ENCODE data around the gene SPATC1L.

DNA sequence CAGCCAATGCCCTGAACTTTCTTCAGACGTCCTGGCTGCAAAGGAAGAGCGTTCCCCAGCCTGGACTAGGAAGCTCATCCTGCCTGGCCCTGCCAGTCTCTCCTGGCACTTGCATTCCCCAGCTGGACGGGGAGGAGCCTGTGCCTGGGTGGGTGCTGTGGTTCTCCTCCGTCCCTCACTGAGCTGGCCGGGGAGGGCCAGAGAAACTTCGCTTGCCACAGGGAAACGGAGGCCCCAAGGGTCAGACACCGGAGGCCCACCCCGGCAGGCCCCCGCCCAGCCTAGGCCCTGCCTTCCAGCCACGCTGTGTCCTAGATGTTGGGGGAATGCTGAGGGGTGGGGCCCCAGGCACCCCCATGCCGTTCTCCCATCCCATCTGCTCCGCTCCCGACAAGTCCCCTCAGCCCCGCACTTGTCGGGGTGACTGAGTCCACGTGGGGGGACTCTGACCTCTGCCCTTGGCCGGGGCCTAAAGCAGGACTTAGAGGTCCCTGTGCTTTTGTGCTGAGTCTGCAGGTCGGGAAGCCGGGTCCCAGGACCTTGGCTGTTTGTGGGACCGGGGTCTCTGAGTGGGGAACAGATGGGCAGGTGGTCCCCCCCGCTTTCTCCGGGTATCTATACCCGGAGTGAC is 33.7 kb downstream of the SPATC1L start:
- TF ChIP-seq, protein P1, sequence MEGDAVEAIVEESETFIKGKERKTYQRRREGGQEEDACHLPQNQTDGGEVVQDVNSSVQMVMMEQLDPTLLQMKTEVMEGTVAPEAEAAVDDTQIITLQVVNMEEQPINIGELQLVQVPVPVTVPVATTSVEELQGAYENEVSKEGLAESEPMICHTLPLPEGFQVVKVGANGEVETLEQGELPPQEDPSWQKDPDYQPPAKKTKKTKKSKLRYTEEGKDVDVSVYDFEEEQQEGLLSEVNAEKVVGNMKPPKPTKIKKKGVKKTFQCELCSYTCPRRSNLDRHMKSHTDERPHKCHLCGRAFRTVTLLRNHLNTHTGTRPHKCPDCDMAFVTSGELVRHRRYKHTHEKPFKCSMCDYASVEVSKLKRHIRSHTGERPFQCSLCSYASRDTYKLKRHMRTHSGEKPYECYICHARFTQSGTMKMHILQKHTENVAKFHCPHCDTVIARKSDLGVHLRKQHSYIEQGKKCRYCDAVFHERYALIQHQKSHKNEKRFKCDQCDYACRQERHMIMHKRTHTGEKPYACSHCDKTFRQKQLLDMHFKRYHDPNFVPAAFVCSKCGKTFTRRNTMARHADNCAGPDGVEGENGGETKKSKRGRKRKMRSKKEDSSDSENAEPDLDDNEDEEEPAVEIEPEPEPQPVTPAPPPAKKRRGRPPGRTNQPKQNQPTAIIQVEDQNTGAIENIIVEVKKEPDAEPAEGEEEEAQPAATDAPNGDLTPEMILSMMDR (IDR thresholded peaks at IDR 0.05; ENCODE audit: insufficient read depth, low read length) = no peak
- no peak for TF ChIP-seq POLR2AphosphoS5 (IDR thresholded peaks at IDR 0.05; ENCODE audit: low read depth)
- TF ChIP-seq GABPA (IDR thresholded peaks at IDR 0.05; ENCODE audit: low read depth) = no peak
- TF ChIP-seq, protein P2, sequence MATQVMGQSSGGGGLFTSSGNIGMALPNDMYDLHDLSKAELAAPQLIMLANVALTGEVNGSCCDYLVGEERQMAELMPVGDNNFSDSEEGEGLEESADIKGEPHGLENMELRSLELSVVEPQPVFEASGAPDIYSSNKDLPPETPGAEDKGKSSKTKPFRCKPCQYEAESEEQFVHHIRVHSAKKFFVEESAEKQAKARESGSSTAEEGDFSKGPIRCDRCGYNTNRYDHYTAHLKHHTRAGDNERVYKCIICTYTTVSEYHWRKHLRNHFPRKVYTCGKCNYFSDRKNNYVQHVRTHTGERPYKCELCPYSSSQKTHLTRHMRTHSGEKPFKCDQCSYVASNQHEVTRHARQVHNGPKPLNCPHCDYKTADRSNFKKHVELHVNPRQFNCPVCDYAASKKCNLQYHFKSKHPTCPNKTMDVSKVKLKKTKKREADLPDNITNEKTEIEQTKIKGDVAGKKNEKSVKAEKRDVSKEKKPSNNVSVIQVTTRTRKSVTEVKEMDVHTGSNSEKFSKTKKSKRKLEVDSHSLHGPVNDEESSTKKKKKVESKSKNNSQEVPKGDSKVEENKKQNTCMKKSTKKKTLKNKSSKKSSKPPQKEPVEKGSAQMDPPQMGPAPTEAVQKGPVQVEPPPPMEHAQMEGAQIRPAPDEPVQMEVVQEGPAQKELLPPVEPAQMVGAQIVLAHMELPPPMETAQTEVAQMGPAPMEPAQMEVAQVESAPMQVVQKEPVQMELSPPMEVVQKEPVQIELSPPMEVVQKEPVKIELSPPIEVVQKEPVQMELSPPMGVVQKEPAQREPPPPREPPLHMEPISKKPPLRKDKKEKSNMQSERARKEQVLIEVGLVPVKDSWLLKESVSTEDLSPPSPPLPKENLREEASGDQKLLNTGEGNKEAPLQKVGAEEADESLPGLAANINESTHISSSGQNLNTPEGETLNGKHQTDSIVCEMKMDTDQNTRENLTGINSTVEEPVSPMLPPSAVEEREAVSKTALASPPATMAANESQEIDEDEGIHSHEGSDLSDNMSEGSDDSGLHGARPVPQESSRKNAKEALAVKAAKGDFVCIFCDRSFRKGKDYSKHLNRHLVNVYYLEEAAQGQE (IDR thresholded peaks at IDR 0.05; ENCODE audit: insufficient replicate concordance, low read depth) = no peak
